Measurements from ENCODE around the gene CLDN7. TPM values are rescaled to one million over a fixed set of nuclear protein-coding genes. Genes with fewer than 3 reads are reported as not detected.
A peak's percentile ranks its signal among the peaks of the same experiment; 100 is the strongest.

CLDN7 gene
- total and polyA plus RNA-seq, 7 experiments from 2014 or later, result 0.29 to 3.8 (median 1.7) TPM

DNA sequence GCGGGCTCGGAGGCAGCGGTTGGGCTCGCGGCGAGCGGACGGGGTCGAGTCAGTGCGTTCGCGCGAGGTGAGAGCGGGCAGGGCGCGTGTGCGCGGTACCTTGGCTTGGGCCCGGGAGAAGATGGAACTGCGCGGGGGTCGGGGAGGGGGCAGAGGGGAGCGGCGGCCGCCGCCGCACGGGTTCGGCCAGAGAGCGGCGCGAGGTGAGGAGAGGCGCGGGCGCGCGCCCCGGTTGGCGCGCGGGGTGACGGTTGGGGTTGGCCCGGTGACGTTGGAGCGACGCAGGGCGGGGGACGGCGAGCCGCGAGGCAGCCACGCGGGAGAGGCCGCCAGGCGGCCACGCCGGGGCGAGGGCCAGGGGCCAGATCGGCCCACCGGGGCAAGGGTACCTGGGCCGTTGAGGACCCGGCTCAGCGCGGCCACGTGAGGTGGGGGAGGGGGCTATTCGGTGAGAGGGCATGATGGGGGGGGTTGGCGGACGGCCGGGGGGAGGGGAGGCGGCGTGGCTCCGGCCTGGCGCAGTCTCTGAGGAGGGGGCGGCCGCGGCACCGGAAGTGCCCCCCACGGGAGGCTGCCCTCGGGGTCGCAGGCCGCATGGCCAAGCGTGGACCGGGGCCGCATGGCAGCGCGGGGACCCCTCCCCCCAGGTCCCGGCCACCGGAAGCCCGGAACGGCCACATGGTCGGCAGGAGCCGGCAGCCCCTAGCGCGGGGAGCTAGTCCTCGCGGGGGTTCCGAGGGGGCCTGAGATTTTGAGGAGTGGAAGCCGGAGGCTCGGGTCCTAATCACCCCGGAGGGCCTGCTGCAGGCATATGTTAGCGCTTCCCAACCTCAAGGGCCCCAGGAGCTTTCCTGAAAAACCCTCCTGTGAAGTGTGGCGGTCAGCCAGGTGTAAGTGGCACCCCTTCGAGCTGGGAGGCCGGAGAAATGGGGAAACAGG, 45.7 kb upstream of the CLDN7 start:
- intact Hi-C loops (cut with micrococcal nuclease), result loop anchor here (1.0 to 5.0 kb wide), 23 partner anchors 7 to 1074 kb away; partner anchors contain the start of genes ELP5 (in 2 of the 2), GPS2 (in 2 of the 2), NEURL4 (in 2 of the 2) and PHF23 (in 2 of the 2)

DNA sequence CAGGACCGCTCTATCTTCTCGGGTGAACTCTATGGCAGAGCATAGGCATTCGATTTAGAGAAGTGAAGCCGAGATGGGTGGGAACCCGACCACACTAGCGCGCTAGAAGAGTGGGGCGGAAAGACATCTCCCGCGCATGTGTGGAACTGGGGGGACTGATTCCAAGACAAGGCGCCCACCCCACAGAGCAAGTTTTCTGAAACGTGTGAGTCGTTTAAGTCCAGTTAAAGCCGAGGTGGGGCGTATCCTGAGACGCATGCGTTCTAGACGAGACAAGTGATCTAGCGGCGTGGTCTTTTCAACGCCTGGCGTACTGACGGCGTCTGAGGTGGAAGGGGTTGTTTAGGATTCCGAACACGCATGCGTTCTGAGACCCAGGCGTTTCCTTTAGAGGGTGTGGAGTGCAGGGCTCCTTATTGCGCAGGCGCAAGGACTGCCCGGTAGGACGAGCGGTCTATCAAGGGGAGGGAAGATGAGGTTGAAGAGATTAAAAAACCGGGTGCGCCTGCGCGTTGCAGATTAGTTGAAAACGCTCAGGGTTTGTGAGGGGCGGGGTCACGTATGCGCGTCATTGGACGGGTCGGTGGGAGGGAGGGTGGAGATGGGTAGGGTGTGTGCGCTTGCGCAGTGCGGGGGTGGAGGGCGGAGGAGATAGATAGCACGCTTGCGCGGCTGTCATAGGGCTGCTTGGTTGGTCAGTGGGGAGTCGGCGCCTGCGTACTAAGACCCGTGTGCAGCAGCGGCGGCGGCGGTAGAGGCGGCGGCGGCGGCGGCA, 44.8 kb upstream of the CLDN7 start, which contains the start of gene EIF5A:
EIF5A (plus strand) TSS at position 718 of the 775 bp plus-strand sequence. CDS start 2,008 bp downstream, outside the sequence.
- peaks cover 18 to 35% (median 26%) of the 10 kb centered on the region in 3 experiments for H3K36me3 ChIP-seq (ENCODE audit: control insufficient read depth in 2 of 3, insufficient read depth in 3 of 3, low read length in 3 of 3)
- ChIA-PET CTCF (interaction anchor here (0.6 kb wide), 1 partner anchor 254 kb away, joined by 3 read pairs; no protein-coding TSS in a partner anchor), POLR2A (interaction anchor here (0.6 to 11.5 kb wide), 6 partner anchors 22 to 276 kb away, joined by 4 to 336 read pairs (median 4); partner anchors contain the start of genes ACAP1, MPDU1, NEURL4 and TMEM102)
- no peaks in the 10 kb centered on the region for H3K9me3 ChIP-seq (ENCODE audit: control insufficient read depth in 2 of 3, low read length in 3 of 3)
- Mint-ChIP-seq H3K27ac (peak within 1 kb of the TSS; percentile 98 to 100 (median 99)), H3K4me1 (peaks cover 28 to 44% (median 35%) of the 10 kb centered on the region in 7 donors), H3K9me3 (peaks cover 0 to 6% (median 0%) of the 10 kb centered on the region in 11 donors), H3K4me3 (peak within 1 kb of the TSS; percentile 90 to 99 (median 95)), H3K36me3 (peaks cover 14 to 36% (median 29%) of the 10 kb centered on the region in 5 donors), H3K27me3 (peaks cover 0 to 10% (median 0%) of the 10 kb centered on the region in 5 donors)
- peaks cover 19 to 20% of the 10 kb centered on the region in 2 donors for H3K4me1 ChIP-seq (ENCODE audit: control insufficient read depth in 2 of 2, insufficient read depth in 2 of 2, low read length in 2 of 2)
- peak; percentile 79 for ATAC-seq
- intact Hi-C loops (cut with micrococcal nuclease), result loop anchor here (1.0 to 5.0 kb wide), 20 partner anchors 8 to 1075 kb away; partner anchors contain the start of genes ELP5 (in 2 of the 2), GPS2 (in 2 of the 2), NEURL4 (in 2 of the 2) and PHF23 (in 2 of the 2)
- H3K27ac ChIP-seq (ENCODE audit: low read depth, low read length), result peak within 1 kb of the TSS; percentile 100
- peak within 1 kb of the TSS; percentile 78 for H3K4me3 ChIP-seq (ENCODE audit: low read length)
- DNase-seq, result peak; percentile 99 to 100 (median 100)
- H3K27me3 ChIP-seq (ENCODE audit: control insufficient read depth in 2 of 2, insufficient read depth in 2 of 2, low read length in 2 of 2), result no peaks in the 10 kb centered on the region

More for the DNA sequence above, 45.7 kb upstream of the CLDN7 start:
- H3K27me3 Mint-ChIP-seq, result peaks cover 0 to 8% (median 0%) of the 10 kb centered on the region in 5 donors
- Histone ChIP-seq H3K27ac (ENCODE audit: low read depth, low read length) (peak overlapping the region; percentile 100), H3K4me3 (ENCODE audit: low read length) (peak overlapping the region; percentile 78), H3K27me3 (ENCODE audit: control insufficient read depth in 2 of 2, insufficient read depth in 2 of 2, low read length in 2 of 2) (no peaks in the 10 kb centered on the region), H3K4me1 (ENCODE audit: control insufficient read depth in 2 of 2, insufficient read depth in 2 of 2, low read length in 2 of 2) (peaks cover 20 to 22% of the 10 kb centered on the region in 2 donors), H3K9me3 (ENCODE audit: control insufficient read depth in 2 of 3, low read length in 3 of 3) (no peaks in the 10 kb centered on the region), H3K36me3 (ENCODE audit: control insufficient read depth in 2 of 3, insufficient read depth in 3 of 3, low read length in 3 of 3) (peaks cover 25 to 44% (median 32%) of the 10 kb centered on the region in 3 experiments)
- H3K27ac Mint-ChIP-seq, result peak overlapping the region; percentile 98 to 100 (median 99)
- DNase-seq (peak in 8 of 9 donors; percentile 56 to 75 (median 62)), ATAC-seq (peak; percentile 12)
- peaks cover 35 to 50% (median 43%) of the 10 kb centered on the region in 7 donors for H3K4me1 Mint-ChIP-seq
- peaks cover 0 to 6% (median 0%) of the 10 kb centered on the region in 11 donors for H3K9me3 Mint-ChIP-seq
- H3K4me3 Mint-ChIP-seq, result peak overlapping the region; percentile 90 to 99 (median 95)
- ChIA-PET CTCF (interaction anchor here (0.6 kb wide), 1 partner anchor 634 kb away, joined by 4 read pairs; no protein-coding TSS in a partner anchor), POLR2A (interaction anchor here (0.8 to 11.5 kb wide), 11 partner anchors 22 to 915 kb away, joined by 3 to 336 read pairs (median 4); partner anchors contain the start of genes ACAP1, GABARAP, NEURL4 and PHF23)
- H3K36me3 Mint-ChIP-seq, result peaks cover 14 to 42% (median 37%) of the 10 kb centered on the region in 5 donors

DNA sequence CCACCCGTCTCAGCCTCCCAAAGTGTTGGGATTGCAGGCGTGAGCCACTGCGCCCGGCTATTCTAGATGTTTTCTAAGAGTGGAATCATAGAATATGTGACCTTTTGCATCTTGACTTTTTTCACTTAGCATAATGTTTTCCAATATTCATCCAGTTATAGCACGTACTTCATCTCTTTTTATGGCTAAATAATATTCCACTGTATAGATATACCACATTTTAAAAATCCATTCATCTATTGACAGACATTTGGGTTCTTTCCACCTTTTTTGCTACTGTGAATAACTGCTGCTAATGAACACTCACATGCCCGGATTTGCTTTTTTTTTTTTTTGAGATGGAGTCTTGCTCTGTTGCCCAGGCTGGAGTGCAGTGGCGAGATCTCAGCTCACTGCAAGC, 41.9 kb upstream of the CLDN7 start:
- DNase-seq, result no peak
- Mint-ChIP-seq H3K27ac (peak overlapping the region in 1 of 9 donors; percentile 29), H3K4me3 (peak overlapping the region in 5 of 10 donors; percentile 12 to 41 (median 32)), H3K27me3 (peaks cover 0 to 22% (median 0%) of the 10 kb centered on the region in 5 donors), H3K9me3 (peaks cover 0 to 6% (median 0%) of the 10 kb centered on the region in 11 donors), H3K4me1 (peaks cover 2 to 17% (median 9%) of the 10 kb centered on the region in 7 donors), H3K36me3 (peaks cover 0 to 13% (median 4%) of the 10 kb centered on the region in 5 donors)
- Histone ChIP-seq H3K27ac (ENCODE audit: low read depth, low read length) (no peak overlapping the region), H3K27me3 (ENCODE audit: control insufficient read depth in 2 of 2, insufficient read depth in 2 of 2, low read length in 2 of 2) (no peaks in the 10 kb centered on the region), H3K4me1 (ENCODE audit: control insufficient read depth in 2 of 2, insufficient read depth in 2 of 2, low read length in 2 of 2) (peaks cover 1 to 2% of the 10 kb centered on the region in 2 donors), H3K9me3 (ENCODE audit: control insufficient read depth in 2 of 3, low read length in 3 of 3) (no peaks in the 10 kb centered on the region), H3K4me3 (ENCODE audit: low read length) (no peak overlapping the region), H3K36me3 (ENCODE audit: control insufficient read depth in 2 of 3, insufficient read depth in 3 of 3, low read length in 3 of 3) (peaks cover 0 to 7% (median 0%) of the 10 kb centered on the region in 3 experiments)
- POLR2A ChIA-PET, result interaction anchor here (0.6 to 2.0 kb wide), 5 partner anchors 9 to 365 kb away, joined by 3 to 7 read pairs (median 3); no protein-coding TSS in a partner anchor
- intact Hi-C loops (cut with micrococcal nuclease), result no loop called here
- ATAC-seq, result no peak
- CTCF ChIA-PET, result interaction anchor here (0.7 to 1.0 kb wide), 4 partner anchors 20 to 132 kb away, joined by 3 to 7 read pairs (median 4); no protein-coding TSS in a partner anchor

GRCh38 chr17:7296189-7296861, 34.0 kb upstream of the CLDN7 start:
- H3K4me1 ChIP-seq (ENCODE audit: control insufficient read depth in 2 of 2, insufficient read depth in 2 of 2, low read length in 2 of 2), result peaks cover 12 to 26% of the 10 kb centered on the region in 2 donors
- H3K4me3 ChIP-seq (ENCODE audit: low read length), result no peak overlapping the region
- no peaks in the 10 kb centered on the region for H3K36me3 ChIP-seq (ENCODE audit: control insufficient read depth in 2 of 3, insufficient read depth in 3 of 3, low read length in 3 of 3)
- intact Hi-C loops (cut with micrococcal nuclease), result loop anchor here (1.0 kb wide), 5 partner anchors 11 to 251 kb away; partner anchors contain the start of genes EIF5A (in 1 of the 2) and ELP5 (in 1 of the 2)
- H3K27ac ChIP-seq (ENCODE audit: low read depth, low read length), result no peak overlapping the region
- POLR2A ChIA-PET, result interaction anchor here (0.6 to 2.1 kb wide), 13 partner anchors 10 to 250 kb away, joined by 3 to 13 read pairs (median 4); partner anchors contain the start of genes CLDN7, GPS2, NEURL4 and SLC2A4
- DNase-seq, result peak in 5 of 9 donors; percentile 41 to 86 (median 62)
- H3K27me3 ChIP-seq (ENCODE audit: control insufficient read depth in 2 of 2, insufficient read depth in 2 of 2, low read length in 2 of 2), result no peaks in the 10 kb centered on the region
- Mint-ChIP-seq H3K27me3 (peaks cover 4 to 54% (median 18%) of the 10 kb centered on the region in 5 donors), H3K4me1 (peaks cover 6 to 30% (median 25%) of the 10 kb centered on the region in 7 donors), H3K9me3 (no peaks in the 10 kb centered on the region), H3K36me3 (no peaks in the 10 kb centered on the region), H3K4me3 (peak overlapping the region; percentile 18 to 89 (median 52)), H3K27ac (peak overlapping the region in 2 of 9 donors; percentile 51 to 66)
- CTCF ChIA-PET, result interaction anchor here (0.6 to 2.2 kb wide), 25 partner anchors 9 to 597 kb away, joined by 3 to 33 read pairs (median 4); partner anchors contain the start of genes ACADVL, ACAP1, DLG4 and DVL2
- ATAC-seq, result peak; percentile 63
- no peaks in the 10 kb centered on the region for H3K9me3 ChIP-seq (ENCODE audit: control insufficient read depth in 2 of 3, low read length in 3 of 3)

All from naive thymus-derived CD4-positive, alpha-beta T cell (primary cell).